ENCODE measurements around the gene CPNE6. TPM values are rescaled to one million over a fixed set of nuclear protein-coding genes. Genes with fewer than 3 reads are reported as not detected.

The CPNE6 gene
- total and polyA plus RNA-seq, 2 donors (not counting 1 experiment from before 2014, with no cell fraction given) = not detected

DNA sequence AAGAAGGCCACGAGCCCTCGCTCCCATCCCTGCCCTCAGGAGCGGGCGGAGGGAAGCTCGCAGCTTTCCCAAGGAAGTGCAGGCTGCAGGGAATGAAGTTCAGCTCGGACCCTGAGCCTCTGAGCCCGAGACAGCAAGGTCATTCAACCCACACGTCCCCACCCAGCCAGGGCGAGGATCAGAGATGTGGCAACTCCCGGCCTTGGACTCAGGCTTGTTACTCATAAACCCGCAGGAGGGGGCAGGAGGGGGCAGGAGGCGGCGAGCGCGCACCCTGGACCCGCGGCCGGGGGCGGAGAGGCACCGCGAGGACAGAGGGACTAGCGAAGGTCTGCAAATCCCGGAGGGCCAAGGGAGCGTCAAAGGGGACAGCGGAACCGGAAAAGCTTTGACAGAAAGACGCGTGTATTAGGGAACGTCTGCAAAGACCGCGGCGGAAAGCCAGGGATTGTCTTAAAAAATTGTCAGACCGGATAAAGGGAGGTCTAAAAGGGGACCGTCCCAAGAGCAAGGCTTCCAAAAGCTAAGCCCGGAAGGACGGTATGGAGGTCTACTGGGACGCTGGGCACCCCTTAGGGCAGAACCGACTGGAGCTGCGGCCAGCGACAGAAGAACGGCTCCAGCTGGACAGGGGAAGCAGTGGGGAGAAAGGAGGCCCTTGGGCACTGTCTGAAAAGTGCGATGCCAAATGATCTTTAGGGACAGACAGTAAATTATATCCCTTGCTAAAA is 42.6 kb downstream of the CPNE6 start:
- Histone ChIP-seq H3K27me3 (replicated peaks in 1 of 4; ENCODE audit: control extremely low read depth in 1 of 4, control insufficient read depth in 3 of 4, insufficient read depth in 4 of 4, low read length in 3 of 4) (no peaks in the 10 kb centered on the region), H3K36me3 (replicated peaks in 1 of 2; ENCODE audit: control extremely low read depth in 1 of 2, control insufficient read depth in 1 of 2, extremely low read depth in 1 of 2, insufficient read depth in 2 of 2, low read length in 1 of 2) (peaks cover 0 to 24% of the 10 kb centered on the region in 2 experiments), H3K27ac (ENCODE audit: low read length in 2 of 2) (peak overlapping the region; percentile 99 to 100), H3K4me3 (ENCODE audit: control extremely low read depth in 1 of 5, extremely low read depth in 1 of 5, insufficient read depth in 1 of 5, low read depth in 2 of 5, low read length in 4 of 5) (peak overlapping the region; percentile 88 to 99 (median 97)), H3K9me3 (ENCODE audit: control extremely low read depth in 1 of 3, control insufficient read depth in 2 of 3, insufficient read depth in 1 of 3, low read length in 2 of 3) (no peaks in the 10 kb centered on the region), H3K79me2 (ENCODE audit: control insufficient read depth, insufficient read depth, low read length) (peaks cover 48% of the 10 kb centered on the region), H3K9ac (ENCODE audit: low read length) (peak overlapping the region; percentile 98), H4K20me1 (ENCODE audit: control insufficient read depth, insufficient read depth, low read length, poor library complexity, severe bottlenecking) (peaks cover 13% of the 10 kb centered on the region), H3K4me2 (replicated peaks; ENCODE audit: low read depth, low read length, poor library complexity, severe bottlenecking) (peak overlapping the region; percentile 95), H2AFZ (ENCODE audit: insufficient read depth, low read depth, low read length, poor library complexity, severe bottlenecking) (peak overlapping the region; percentile 82), H3K4me1 (ENCODE audit: control insufficient read depth in 2 of 2, insufficient read depth in 2 of 2, low read length in 2 of 2) (peaks cover 19 to 29% of the 10 kb centered on the region in 2 donors)
- TF ChIP-seq, protein P1, sequence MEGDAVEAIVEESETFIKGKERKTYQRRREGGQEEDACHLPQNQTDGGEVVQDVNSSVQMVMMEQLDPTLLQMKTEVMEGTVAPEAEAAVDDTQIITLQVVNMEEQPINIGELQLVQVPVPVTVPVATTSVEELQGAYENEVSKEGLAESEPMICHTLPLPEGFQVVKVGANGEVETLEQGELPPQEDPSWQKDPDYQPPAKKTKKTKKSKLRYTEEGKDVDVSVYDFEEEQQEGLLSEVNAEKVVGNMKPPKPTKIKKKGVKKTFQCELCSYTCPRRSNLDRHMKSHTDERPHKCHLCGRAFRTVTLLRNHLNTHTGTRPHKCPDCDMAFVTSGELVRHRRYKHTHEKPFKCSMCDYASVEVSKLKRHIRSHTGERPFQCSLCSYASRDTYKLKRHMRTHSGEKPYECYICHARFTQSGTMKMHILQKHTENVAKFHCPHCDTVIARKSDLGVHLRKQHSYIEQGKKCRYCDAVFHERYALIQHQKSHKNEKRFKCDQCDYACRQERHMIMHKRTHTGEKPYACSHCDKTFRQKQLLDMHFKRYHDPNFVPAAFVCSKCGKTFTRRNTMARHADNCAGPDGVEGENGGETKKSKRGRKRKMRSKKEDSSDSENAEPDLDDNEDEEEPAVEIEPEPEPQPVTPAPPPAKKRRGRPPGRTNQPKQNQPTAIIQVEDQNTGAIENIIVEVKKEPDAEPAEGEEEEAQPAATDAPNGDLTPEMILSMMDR (IDR thresholded peaks at IDR 0.05) = no peak
- no peak for TF ChIP-seq EZH2 (IDR thresholded peaks at IDR 0.05; ENCODE audit: borderline replicate concordance, insufficient read depth, low read depth, low read length, poor library complexity, severe bottlenecking)
- intact Hi-C loops (cut with micrococcal nuclease) = loop anchor here (1.0 to 10.0 kb wide), 13 partner anchors 20 to 559 kb away; partner anchors contain the start of genes CHMP4A, EMC9, GMPR2 and IPO4
- CTCF ChIA-PET = interaction anchor here (0.8 to 4.1 kb wide), 25 partner anchors 9 to 317 kb away, joined by 3 to 37 read pairs (median 6); partner anchors contain the start of genes CARMIL3, CIDEB, EMC9 and IPO4
- POLR2A ChIA-PET = interaction anchor here (0.5 to 2.9 kb wide), 20 partner anchors 12 to 1019 kb away, joined by 3 to 49 read pairs (median 4); partner anchors contain the start of genes ACIN1, CBLN3, CHMP4A and EMC9
- Mint-ChIP-seq H3K4me3 (peak overlapping the region; percentile 93), H3K9me3 (ENCODE audit: insufficient read depth) (no peaks in the 10 kb centered on the region), H3K27ac (peak overlapping the region; percentile 100), H3K27me3 (no peaks in the 10 kb centered on the region), H3K4me1 (peaks cover 27% of the 10 kb centered on the region)
- ATAC-seq (ENCODE audit: low read depth) = peak; percentile 12
- DNase-seq = no peak
- under 1% methylated on average over 42 of the region's 42 CpGs for WGBS (ENCODE audit: insufficient coverage)

Data from B cell (primary cell).